HG03095 (cell line): ENCODE measurements around the gene COP1.

Source experiments
- ATAC-seq: cut with Tn5 transposase; IDR thresholded peaks from one replicate; pipeline ENCODE4 v1.9.1; 2021; ENCODE audit warnings: moderate library complexity; ENCODE audit not compliant: unreplicated experiment

COP1 gene

GRCh38 chr1:176201568-176201967 lies 5.5 kb downstream of the COP1 start:
- no peak for ATAC-seq

GRCh38 chr1:176199707-176200106 lies 7.4 kb downstream of the COP1 start:
- no peak for ATAC-seq

- no peak for ATAC-seq
Measured at GRCh38 chr1:176198413-176198812, 8.7 kb downstream of the COP1 start.

GRCh38 chr1:176196728-176197127 lies 10.4 kb downstream of the COP1 start:
- ATAC-seq: no peak

- no peak for ATAC-seq
Measured at GRCh38 chr1:176195547-176195946, 11.5 kb downstream of the COP1 start.

GRCh38 chr1:176193663-176194062 lies 13.4 kb downstream of the COP1 start:
- no peak for ATAC-seq

- ATAC-seq: peak; percentile 73
Measured at GRCh38 chr1:176193023-176193422, 14.1 kb downstream of the COP1 start.

- no peak for ATAC-seq
Measured at GRCh38 chr1:176188604-176189003, 18.5 kb downstream of the COP1 start.

- no peak for ATAC-seq
Measured at GRCh38 chr1:176187001-176187400, 20.1 kb downstream of the COP1 start.

- ATAC-seq: peak; percentile 62
Measured at GRCh38 chr1:176183618-176184017, 23.5 kb downstream of the COP1 start.

GRCh38 chr1:176178316-176178715 lies 28.8 kb downstream of the COP1 start:
- no peak for ATAC-seq

- peak; percentile 63 for ATAC-seq
Measured at GRCh38 chr1:176177764-176178163, 29.3 kb downstream of the COP1 start.

- no peak for ATAC-seq
Measured at GRCh38 chr1:176174108-176174507, 33.0 kb downstream of the COP1 start.

GRCh38 chr1:176172215-176172614 lies 34.9 kb downstream of the COP1 start:
- ATAC-seq: no peak

- ATAC-seq: no peak
Measured at GRCh38 chr1:176167210-176167609, 39.9 kb downstream of the COP1 start.

- ATAC-seq: no peak
Measured at GRCh38 chr1:176165573-176165972, 41.5 kb downstream of the COP1 start.

GRCh38 chr1:176164014-176164678 lies 42.9 kb downstream of the COP1 start:
- no peak for ATAC-seq

- ATAC-seq: no peak
Measured at GRCh38 chr1:176159993-176160392, 47.1 kb downstream of the COP1 start.

GRCh38 chr1:176157995-176158394 lies 49.1 kb downstream of the COP1 start:
- no peak for ATAC-seq

- no peak for ATAC-seq
Measured at GRCh38 chr1:176149939-176150807, 56.9 kb downstream of the COP1 start.

GRCh38 chr1:176144526-176144925 lies 62.6 kb downstream of the COP1 start:
- no peak for ATAC-seq

- no peak for ATAC-seq
Measured at GRCh38 chr1:176142973-176143372, 64.1 kb downstream of the COP1 start.
